ENCODE measurements around the gene SLC9A1. TPM values are rescaled to one million over a fixed set of nuclear protein-coding genes. Genes with fewer than 3 reads are reported as not detected.

The SLC9A1 gene
- total RNA-seq, 1 experiment from 2014 or later = 22.5 TPM

- TF ChIP-seq ARID4B (CRISPR knock-in tag; IDR thresholded peaks at IDR 0.05; ENCODE audit: borderline replicate concordance) (no peak), EMX1 (CRISPR knock-in tag; IDR thresholded peaks at IDR 0.05) (no peak), TCF7 (CRISPR knock-in tag; IDR thresholded peaks at IDR 0.05; ENCODE audit: low read depth) (no peak), NR3C1 (CRISPR knock-in tag; conservative IDR thresholded peaks at IDR 0.05; ENCODE audit: low read depth) (no peak), GTF2I (CRISPR knock-in tag; conservative IDR thresholded peaks at IDR 0.05) (peak; percentile 78), ETV6 (CRISPR knock-in tag; IDR thresholded peaks at IDR 0.05) (no peak), IRF2 (CRISPR knock-in tag; IDR thresholded peaks at IDR 0.05; ENCODE audit: borderline replicate concordance, low read depth) (no peak)
- H3K27me3 Mint-ChIP-seq (ENCODE audit: low read depth) = peaks cover 8% of the 10 kb centered on the region
- ATAC-seq (no peak), DNase-seq (ENCODE audit: low spot score) (no peak)
- H3K36me3 Mint-ChIP-seq = peaks cover 5% of the 10 kb centered on the region
- ChIA-PET POLR2A (no interaction called here), CTCF (interaction anchor here (0.6 to 1.3 kb wide), 3 partner anchors 29 to 42 kb away, joined by 4 to 5 read pairs (median 5); no protein-coding TSS in a partner anchor)
- H3K4me1 Mint-ChIP-seq = peaks cover 6% of the 10 kb centered on the region; the same call in 1 of the 2 replicates
- no peak overlapping the region for H3K4me3 Mint-ChIP-seq
- H3K27ac Mint-ChIP-seq = no peak overlapping the region
- peaks cover 27% of the 10 kb centered on the region for H3K9me3 Mint-ChIP-seq
Observed at GRCh38 chr1:27086026-27086425, 68.9 kb downstream of the SLC9A1 start.

- TF ChIP-seq MXD4 (CRISPR knock-in tag; IDR thresholded peaks at IDR 0.05; ENCODE audit: borderline replicate concordance) (no peak), ETV6 (CRISPR knock-in tag; IDR thresholded peaks at IDR 0.05) (no peak), JAZF1 (CRISPR knock-in tag; IDR thresholded peaks at IDR 0.05) (no peak), KAT7 (CRISPR knock-in tag; IDR thresholded peaks at IDR 0.05; ENCODE audit: borderline replicate concordance) (no peak), ATF2 (CRISPR knock-in tag; IDR thresholded peaks at IDR 0.05; ENCODE audit: borderline replicate concordance, low read depth) (no peak), SMAD3 (CRISPR knock-in tag; IDR thresholded peaks at IDR 0.05; ENCODE audit: borderline replicate concordance) (no peak), E2F4 (CRISPR knock-in tag; IDR thresholded peaks at IDR 0.05; ENCODE audit: borderline replicate concordance, low read depth) (no peak), NR1H2 (CRISPR knock-in tag; IDR thresholded peaks at IDR 0.05) (no peak), TP53 (CRISPR knock-in tag; IDR thresholded peaks at IDR 0.05) (no peak), CREB1 (CRISPR knock-in tag; IDR thresholded peaks at IDR 0.05) (no peak), HMGA2 (CRISPR knock-in tag; IDR thresholded peaks at IDR 0.05) (no peak)
- Mint-ChIP-seq H3K4me1 (peaks cover 6% of the 10 kb centered on the region; the same call in 1 of the 2 replicates), H3K9me3 (peaks cover 27% of the 10 kb centered on the region), H3K27me3 (ENCODE audit: low read depth) (peaks cover 8% of the 10 kb centered on the region), H3K27ac (no peak overlapping the region), H3K36me3 (peaks cover 5% of the 10 kb centered on the region), H3K4me3 (no peak overlapping the region)
- POLR2A ChIA-PET = interaction anchor here (1.2 kb wide), 1 partner anchor 13 kb away, joined by 4 read pairs; no protein-coding TSS in a partner anchor
- ATAC-seq (no peak), DNase-seq (ENCODE audit: low spot score) (no peak)
- CTCF ChIA-PET = no interaction called here
Observed at GRCh38 chr1:27084107-27084506, 70.8 kb downstream of the SLC9A1 start.
